ENCODE data around the gene GRM7.

GRCh38 chr3:7740458-7740857 is 879.5 kb downstream of the GRM7 start:
- TF ChIP-seq CTCF (conservative IDR thresholded peaks at IDR 0.05; ENCODE audit: low read depth, low read length) (no peak), EZH2 (IDR thresholded peaks at IDR 0.05; ENCODE audit: borderline replicate concordance, low read depth, low read length, poor library complexity, severe bottlenecking) (no peak)

All from A673 (cell line).